Neural cell (in vitro differentiated cells): ENCODE data around the gene CKLF.

ENCODE experiments used
- EP300 ChIP-seq: fragments of 450-650 bp; conservative IDR thresholded peaks from 2 replicates; pipeline ENCODE4 v1.6.1; 2014; ENCODE audit warnings: antibody characterized with exemption, mild to moderate bottlenecking, moderate library complexity; ENCODE audit not compliant: poor library complexity, severe bottlenecking
- MXI1 ChIP-seq: fragments of 450-650 bp; conservative IDR thresholded peaks from 2 replicates; pipeline ENCODE4 v1.6.1; 2014; ENCODE audit warnings: antibody characterized with exemption, mild to moderate bottlenecking; ENCODE audit not compliant: poor library complexity, severe bottlenecking
- RAD21 ChIP-seq: fragments of 450-650 bp; conservative IDR thresholded peaks from 2 replicates; pipeline ENCODE4 v1.6.1; 2014; ENCODE audit warnings: antibody characterized with exemption, mild to moderate bottlenecking, moderate library complexity
- TF ChIP-seq, protein P1 (sequence below): fragments of 450-650 bp; IDR thresholded peaks from 2 replicates; pipeline ENCODE4 v1.5.1; 2014; ENCODE audit warnings: antibody characterized with exemption, mild to moderate bottlenecking, moderate library complexity; ENCODE audit not compliant: poor library complexity, severe bottlenecking
- TF ChIP-seq, protein P2 (sequence below): IDR thresholded peaks from 2 replicates; pipeline ENCODE4 v1.6.1; 2012; ENCODE audit warnings: borderline replicate concordance

DNA sequence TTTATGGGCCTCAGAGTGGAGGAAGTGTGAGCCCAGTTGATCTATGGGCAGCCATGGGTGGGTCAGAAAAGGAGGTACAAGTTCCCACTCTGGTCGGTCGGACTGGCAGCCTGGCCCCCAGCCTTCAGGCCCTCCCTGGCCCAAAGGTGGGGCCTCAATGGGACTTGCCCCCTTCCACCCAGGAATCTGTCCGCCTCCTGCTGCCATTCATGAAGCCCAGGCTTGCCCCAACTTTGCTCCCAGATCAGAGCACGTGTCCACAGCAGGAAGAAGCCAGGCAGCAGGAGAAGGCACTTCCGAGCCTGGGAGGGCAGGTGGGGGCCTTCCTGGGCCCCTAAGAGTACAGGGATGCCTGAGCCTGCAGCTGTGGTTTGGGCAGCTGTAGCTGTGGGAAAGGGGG, 49.1 kb downstream of the CKLF start:
- TF ChIP-seq, protein P1, sequence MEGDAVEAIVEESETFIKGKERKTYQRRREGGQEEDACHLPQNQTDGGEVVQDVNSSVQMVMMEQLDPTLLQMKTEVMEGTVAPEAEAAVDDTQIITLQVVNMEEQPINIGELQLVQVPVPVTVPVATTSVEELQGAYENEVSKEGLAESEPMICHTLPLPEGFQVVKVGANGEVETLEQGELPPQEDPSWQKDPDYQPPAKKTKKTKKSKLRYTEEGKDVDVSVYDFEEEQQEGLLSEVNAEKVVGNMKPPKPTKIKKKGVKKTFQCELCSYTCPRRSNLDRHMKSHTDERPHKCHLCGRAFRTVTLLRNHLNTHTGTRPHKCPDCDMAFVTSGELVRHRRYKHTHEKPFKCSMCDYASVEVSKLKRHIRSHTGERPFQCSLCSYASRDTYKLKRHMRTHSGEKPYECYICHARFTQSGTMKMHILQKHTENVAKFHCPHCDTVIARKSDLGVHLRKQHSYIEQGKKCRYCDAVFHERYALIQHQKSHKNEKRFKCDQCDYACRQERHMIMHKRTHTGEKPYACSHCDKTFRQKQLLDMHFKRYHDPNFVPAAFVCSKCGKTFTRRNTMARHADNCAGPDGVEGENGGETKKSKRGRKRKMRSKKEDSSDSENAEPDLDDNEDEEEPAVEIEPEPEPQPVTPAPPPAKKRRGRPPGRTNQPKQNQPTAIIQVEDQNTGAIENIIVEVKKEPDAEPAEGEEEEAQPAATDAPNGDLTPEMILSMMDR: no peak
- no peak for TF ChIP-seq MXI1
- TF ChIP-seq EP300: no peak
- TF ChIP-seq RAD21: no peak
- TF ChIP-seq, protein P2, sequence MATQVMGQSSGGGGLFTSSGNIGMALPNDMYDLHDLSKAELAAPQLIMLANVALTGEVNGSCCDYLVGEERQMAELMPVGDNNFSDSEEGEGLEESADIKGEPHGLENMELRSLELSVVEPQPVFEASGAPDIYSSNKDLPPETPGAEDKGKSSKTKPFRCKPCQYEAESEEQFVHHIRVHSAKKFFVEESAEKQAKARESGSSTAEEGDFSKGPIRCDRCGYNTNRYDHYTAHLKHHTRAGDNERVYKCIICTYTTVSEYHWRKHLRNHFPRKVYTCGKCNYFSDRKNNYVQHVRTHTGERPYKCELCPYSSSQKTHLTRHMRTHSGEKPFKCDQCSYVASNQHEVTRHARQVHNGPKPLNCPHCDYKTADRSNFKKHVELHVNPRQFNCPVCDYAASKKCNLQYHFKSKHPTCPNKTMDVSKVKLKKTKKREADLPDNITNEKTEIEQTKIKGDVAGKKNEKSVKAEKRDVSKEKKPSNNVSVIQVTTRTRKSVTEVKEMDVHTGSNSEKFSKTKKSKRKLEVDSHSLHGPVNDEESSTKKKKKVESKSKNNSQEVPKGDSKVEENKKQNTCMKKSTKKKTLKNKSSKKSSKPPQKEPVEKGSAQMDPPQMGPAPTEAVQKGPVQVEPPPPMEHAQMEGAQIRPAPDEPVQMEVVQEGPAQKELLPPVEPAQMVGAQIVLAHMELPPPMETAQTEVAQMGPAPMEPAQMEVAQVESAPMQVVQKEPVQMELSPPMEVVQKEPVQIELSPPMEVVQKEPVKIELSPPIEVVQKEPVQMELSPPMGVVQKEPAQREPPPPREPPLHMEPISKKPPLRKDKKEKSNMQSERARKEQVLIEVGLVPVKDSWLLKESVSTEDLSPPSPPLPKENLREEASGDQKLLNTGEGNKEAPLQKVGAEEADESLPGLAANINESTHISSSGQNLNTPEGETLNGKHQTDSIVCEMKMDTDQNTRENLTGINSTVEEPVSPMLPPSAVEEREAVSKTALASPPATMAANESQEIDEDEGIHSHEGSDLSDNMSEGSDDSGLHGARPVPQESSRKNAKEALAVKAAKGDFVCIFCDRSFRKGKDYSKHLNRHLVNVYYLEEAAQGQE: no peak
